Fibroblast of skin of back (primary cell): Measurements from ENCODE around the gene C7orf33.

Source experiments
- DNase-seq: peaks from one replicate; pipeline ENCODE4 v3.0.0-alpha.2; 2013

The C7orf33 gene

DNA sequence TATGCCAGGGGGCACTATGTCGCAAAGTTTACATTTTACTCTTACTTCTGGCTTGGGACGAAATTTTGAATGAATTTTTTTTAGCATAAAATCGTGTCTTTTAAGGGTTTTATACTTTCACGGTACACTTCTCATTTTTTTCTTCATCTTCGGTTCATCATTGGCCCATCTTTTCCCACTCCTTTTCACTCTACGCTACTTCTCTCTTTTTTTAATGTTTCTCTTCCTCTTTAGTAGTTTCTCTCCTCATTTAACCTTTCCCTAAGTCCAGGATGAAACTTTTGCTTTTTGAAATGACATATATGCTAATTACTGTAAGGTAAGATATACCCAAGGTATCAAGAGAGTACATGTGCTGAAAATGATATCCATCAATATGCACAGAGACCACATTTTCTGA is 39.5 kb downstream of the C7orf33 start:
- DNase-seq: no peak

- no peak for DNase-seq
These were observed 43.2 kb downstream of the C7orf33 start for GRCh38 chr7:148633761-148634160.

GRCh38 chr7:148637094-148637493 is 46.5 kb downstream of the C7orf33 start:
- DNase-seq: no peak

- DNase-seq: no peak
These were observed 55.3 kb downstream of the C7orf33 start for GRCh38 chr7:148645898-148646297.

DNA sequence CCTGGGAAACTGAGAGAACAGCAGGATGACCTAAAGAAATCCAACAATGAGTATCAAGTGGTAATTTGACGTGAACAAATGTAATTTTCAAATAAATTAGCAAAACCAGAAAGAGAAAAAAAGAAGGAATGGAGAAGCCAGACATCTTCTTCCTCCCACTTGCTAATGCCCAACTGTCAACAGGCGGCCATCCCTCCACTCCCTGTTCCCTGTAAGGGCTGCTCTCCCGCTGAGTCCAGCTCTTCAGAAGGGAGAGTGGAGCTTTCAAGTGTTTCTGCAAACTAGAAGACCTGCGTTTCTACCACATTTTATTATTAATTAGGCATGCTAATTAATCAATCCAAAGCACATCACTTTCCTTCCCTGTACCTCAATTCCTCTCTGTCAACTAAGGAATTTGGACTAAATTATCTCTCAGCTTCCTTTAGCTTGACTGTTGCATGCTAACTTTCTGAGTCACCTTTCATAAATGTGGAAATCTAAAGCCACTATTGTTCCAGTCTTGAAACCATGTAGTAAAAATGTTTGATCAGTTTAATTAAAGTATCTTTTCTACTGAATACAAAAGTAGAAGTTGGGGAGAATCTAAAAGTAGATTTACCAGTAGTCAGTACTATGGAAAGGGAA is 59.8 kb downstream of the C7orf33 start:
- peak; percentile 79 for DNase-seq

DNA sequence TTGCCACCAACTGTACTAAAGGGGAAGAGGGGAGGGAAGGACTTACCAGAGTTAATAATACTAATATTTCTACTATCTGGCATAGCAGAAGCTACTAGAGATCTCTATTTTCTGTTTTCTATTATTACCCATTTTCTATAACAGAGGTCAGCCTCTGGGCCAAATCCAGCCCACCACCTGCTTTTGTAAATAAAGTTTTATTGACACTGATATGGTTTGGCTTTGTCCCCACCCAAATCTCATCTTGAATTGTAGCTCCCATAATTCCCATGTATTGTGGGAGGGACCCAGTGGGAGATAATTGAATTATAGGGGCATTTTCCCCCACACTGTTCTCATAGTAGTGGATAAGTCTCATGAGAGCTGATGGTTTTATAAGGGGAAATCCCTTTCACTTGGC is 62.2 kb downstream of the C7orf33 start:
- DNase-seq: no peak

GRCh38 chr7:148657929-148658328 is 67.4 kb downstream of the C7orf33 start:
- DNase-seq: no peak

DNA sequence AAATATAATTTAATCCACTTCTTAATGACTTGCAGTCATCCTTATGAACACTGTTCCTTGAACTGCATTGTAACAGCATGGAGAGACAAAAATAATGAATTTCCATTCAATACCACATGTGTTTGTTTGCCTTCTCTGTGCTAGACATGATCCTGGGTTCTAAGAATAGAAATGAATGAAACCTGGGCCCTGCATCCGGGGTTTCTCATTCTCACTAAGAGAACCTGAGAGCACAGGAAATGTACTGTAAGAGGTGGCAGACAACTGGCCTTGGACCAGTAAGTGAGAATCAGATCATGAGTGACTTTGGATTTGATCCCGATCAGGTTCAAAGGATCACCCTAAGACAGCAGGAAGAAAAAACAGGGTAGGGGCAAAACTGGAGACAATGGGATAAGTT is 70.9 kb downstream of the C7orf33 start:
- no peak for DNase-seq

- peak; percentile 44 for DNase-seq
These were observed 72.1 kb downstream of the C7orf33 start for GRCh38 chr7:148662646-148663045.

GRCh38 chr7:148664324-148664723 is 73.8 kb downstream of the C7orf33 start:
- peak; percentile 79 for DNase-seq

DNA sequence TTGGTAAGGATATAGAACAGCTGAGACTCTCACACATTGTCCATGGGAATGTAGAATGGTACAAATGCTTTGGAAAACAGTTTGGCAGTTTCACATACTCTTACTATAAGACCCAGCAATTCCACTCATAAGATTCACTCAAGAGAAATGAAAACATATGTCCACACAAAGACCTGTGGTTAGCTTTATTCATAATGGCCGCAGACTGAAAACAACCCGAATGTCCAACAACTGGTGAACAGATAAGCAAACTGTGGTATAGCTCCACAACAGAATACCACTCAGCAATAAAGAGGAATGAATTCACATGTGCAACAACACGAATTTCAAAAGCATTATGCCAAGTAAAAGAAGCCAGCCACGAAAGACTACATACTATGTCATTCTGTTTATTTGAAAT is 74.7 kb downstream of the C7orf33 start:
- DNase-seq: peak; percentile 72
